ENCODE results near the gene DDX55.

The DDX55 gene

GRCh38 chr12:123643911-123644310 is 42.0 kb downstream of the DDX55 start:
- Histone ChIP-seq H3K36me3 (ENCODE audit: insufficient read depth, low read length) (peaks cover 69% of the 10 kb centered on the region), H3K4me1 (ENCODE audit: insufficient read depth, low read length) (no peaks in the 10 kb centered on the region), H3K9ac (ENCODE audit: low read depth, low read length) (no peak overlapping the region), H3K9me3 (ENCODE audit: insufficient read depth, low read length, severe bottlenecking) (no peaks in the 10 kb centered on the region), H3K27me3 (ENCODE audit: insufficient read depth, low read length, poor library complexity) (no peaks in the 10 kb centered on the region), H3K4me3 (ENCODE audit: low read depth in 1 of 2, low read length in 2 of 2) (no peak overlapping the region), H3K79me2 (ENCODE audit: insufficient read depth, low read length) (peaks cover 17% of the 10 kb centered on the region), H3K4me2 (ENCODE audit: insufficient read depth, low read length) (no peak overlapping the region), H3K27ac (ENCODE audit: low read length) (no peak overlapping the region), H4K20me1 (ENCODE audit: insufficient read depth, low read length) (no peaks in the 10 kb centered on the region), H2AFZ (ENCODE audit: low read depth, low read length) (no peak overlapping the region)
- no peak for ATAC-seq (ENCODE audit: insufficient read depth, low read depth)
- no peak for DNase-seq
- TF ChIP-seq CTCF (IDR thresholded peaks at IDR 0.05; ENCODE audit: borderline replicate concordance, extremely low read depth, low read length, poor library complexity, severe bottlenecking) = no peak
- TF ChIP-seq EZH2 (IDR thresholded peaks at IDR 0.05; ENCODE audit: borderline replicate concordance, low read depth, low read length, severe bottlenecking) = no peak

GRCh38 chr12:123645380-123645779 is 43.5 kb downstream of the DDX55 start:
- H3K79me2 ChIP-seq (ENCODE audit: insufficient read depth, low read length) = peaks cover 15% of the 10 kb centered on the region
- no peak overlapping the region for H2AFZ ChIP-seq (ENCODE audit: low read depth, low read length)
- peaks cover 74% of the 10 kb centered on the region for H3K36me3 ChIP-seq (ENCODE audit: insufficient read depth, low read length)
- no peaks in the 10 kb centered on the region for H3K9me3 ChIP-seq (ENCODE audit: insufficient read depth, low read length, severe bottlenecking)
- TF ChIP-seq CTCF (IDR thresholded peaks at IDR 0.05; ENCODE audit: borderline replicate concordance, extremely low read depth, low read length, poor library complexity, severe bottlenecking) = no peak
- no peak for TF ChIP-seq EZH2 (IDR thresholded peaks at IDR 0.05; ENCODE audit: borderline replicate concordance, low read depth, low read length, severe bottlenecking)
- H4K20me1 ChIP-seq (ENCODE audit: insufficient read depth, low read length) = no peaks in the 10 kb centered on the region; the same call in 1 of the 2 replicates
- DNase-seq = no peak
- no peak overlapping the region for H3K4me2 ChIP-seq (ENCODE audit: insufficient read depth, low read length)
- no peaks in the 10 kb centered on the region for H3K4me1 ChIP-seq (ENCODE audit: insufficient read depth, low read length)
- H3K4me3 ChIP-seq (ENCODE audit: low read depth in 1 of 2, low read length in 2 of 2) = no peak overlapping the region
- H3K9ac ChIP-seq (ENCODE audit: low read depth, low read length) = no peak overlapping the region
- no peak overlapping the region for H3K27ac ChIP-seq (ENCODE audit: low read length)
- no peak for ATAC-seq (ENCODE audit: insufficient read depth, low read depth)
- no peaks in the 10 kb centered on the region for H3K27me3 ChIP-seq (ENCODE audit: insufficient read depth, low read length, poor library complexity)

- H3K79me2 ChIP-seq (ENCODE audit: insufficient read depth, low read length) = peaks cover 12% of the 10 kb centered on the region
- no peak overlapping the region for H2AFZ ChIP-seq (ENCODE audit: low read depth, low read length)
- no peak overlapping the region for H3K4me2 ChIP-seq (ENCODE audit: insufficient read depth, low read length)
- H3K4me3 ChIP-seq (ENCODE audit: low read depth in 1 of 2, low read length in 2 of 2) = no peak overlapping the region
- no peaks in the 10 kb centered on the region for H3K4me1 ChIP-seq (ENCODE audit: insufficient read depth, low read length)
- ATAC-seq (ENCODE audit: insufficient read depth, low read depth) (no peak), DNase-seq (no peak)
- no peak overlapping the region for H3K27ac ChIP-seq (ENCODE audit: low read length)
- no peak overlapping the region for H3K9ac ChIP-seq (ENCODE audit: low read depth, low read length)
- peaks cover 73% of the 10 kb centered on the region for H3K36me3 ChIP-seq (ENCODE audit: insufficient read depth, low read length)
- no peaks in the 10 kb centered on the region for H3K9me3 ChIP-seq (ENCODE audit: insufficient read depth, low read length, severe bottlenecking)
- no peaks in the 10 kb centered on the region; the same call in 1 of the 2 replicates for H4K20me1 ChIP-seq (ENCODE audit: insufficient read depth, low read length)
- TF ChIP-seq CTCF (IDR thresholded peaks at IDR 0.05; ENCODE audit: borderline replicate concordance, extremely low read depth, low read length, poor library complexity, severe bottlenecking) (peak; percentile 6), EZH2 (IDR thresholded peaks at IDR 0.05; ENCODE audit: borderline replicate concordance, low read depth, low read length, severe bottlenecking) (no peak)
- no peaks in the 10 kb centered on the region for H3K27me3 ChIP-seq (ENCODE audit: insufficient read depth, low read length, poor library complexity)
These were observed 44.0 kb downstream of the DDX55 start for GRCh38 chr12:123645878-123646277.

- TF ChIP-seq EZH2 (IDR thresholded peaks at IDR 0.05; ENCODE audit: borderline replicate concordance, low read depth, low read length, severe bottlenecking) (no peak), CTCF (IDR thresholded peaks at IDR 0.05; ENCODE audit: borderline replicate concordance, extremely low read depth, low read length, poor library complexity, severe bottlenecking) (no peak)
- Histone ChIP-seq H3K27me3 (ENCODE audit: insufficient read depth, low read length, poor library complexity) (no peaks in the 10 kb centered on the region), H3K4me1 (ENCODE audit: insufficient read depth, low read length) (no peaks in the 10 kb centered on the region), H2AFZ (ENCODE audit: low read depth, low read length) (no peak overlapping the region), H3K79me2 (ENCODE audit: insufficient read depth, low read length) (peaks cover 6% of the 10 kb centered on the region; the same call in 1 of the 2 replicates), H3K4me2 (ENCODE audit: insufficient read depth, low read length) (no peak overlapping the region), H4K20me1 (ENCODE audit: insufficient read depth, low read length) (no peaks in the 10 kb centered on the region; the same call in 1 of the 2 replicates), H3K27ac (ENCODE audit: low read length) (no peak overlapping the region), H3K9ac (ENCODE audit: low read depth, low read length) (no peak overlapping the region), H3K4me3 (ENCODE audit: low read depth in 1 of 2, low read length in 2 of 2) (no peak overlapping the region), H3K36me3 (ENCODE audit: insufficient read depth, low read length) (peaks cover 77% of the 10 kb centered on the region), H3K9me3 (ENCODE audit: insufficient read depth, low read length, severe bottlenecking) (no peaks in the 10 kb centered on the region)
- ATAC-seq (ENCODE audit: insufficient read depth, low read depth) = no peak
- DNase-seq = no peak
These were observed 46.5 kb downstream of the DDX55 start for GRCh38 chr12:123648401-123648800.
